Choroid plexus epithelial cell (primary cell): ENCODE data around the gene MYL12B.
"Not testable (repeated sequence)": the region's sequence is repeated elsewhere in the genome, so short reads cannot be mapped to it uniquely, and the experiment has no call there.

ENCODE experiments used
- DNase-seq: peaks from one replicate; pipeline ENCODE4 v3.0.0-alpha.2; 2010; ENCODE audit warnings: low read depth
- H3K4me3 ChIP-seq: 2 replicates; pipeline ENCODE4 v1.5.1; 2011; ENCODE audit warnings: low read depth, mild to moderate bottlenecking, control low read depth, low read length, moderate library complexity
- TF ChIP-seq, protein P1 (sequence below): conservative IDR thresholded peaks from 2 replicates; pipeline ENCODE4 v1.5.1; 2011; ENCODE audit warnings: low read depth, mild to moderate bottlenecking, control low read depth, inconsistent platforms, low read length, moderate library complexity

MYL12B gene

DNA sequence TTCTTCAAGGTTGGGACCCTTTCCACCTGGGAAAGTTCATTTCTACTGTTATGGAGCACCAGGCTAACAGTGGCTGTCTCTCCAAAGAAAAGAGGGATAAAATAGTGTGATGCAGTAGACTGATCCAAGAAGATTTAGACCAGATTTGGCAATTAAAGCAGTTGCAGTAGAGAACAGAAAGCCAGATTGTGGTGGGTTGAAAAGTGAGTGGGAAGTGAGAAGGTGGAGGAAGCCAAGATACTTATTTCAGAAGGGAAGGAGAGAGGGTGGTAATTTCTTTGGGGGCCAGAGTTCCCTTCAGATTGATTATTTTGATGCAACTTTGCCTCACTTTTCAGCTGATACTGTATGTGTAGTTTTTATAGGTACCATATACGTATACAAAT lies 8.0 kb downstream of the MYL12B start:
- DNase-seq: no peak
- TF ChIP-seq, protein P1, sequence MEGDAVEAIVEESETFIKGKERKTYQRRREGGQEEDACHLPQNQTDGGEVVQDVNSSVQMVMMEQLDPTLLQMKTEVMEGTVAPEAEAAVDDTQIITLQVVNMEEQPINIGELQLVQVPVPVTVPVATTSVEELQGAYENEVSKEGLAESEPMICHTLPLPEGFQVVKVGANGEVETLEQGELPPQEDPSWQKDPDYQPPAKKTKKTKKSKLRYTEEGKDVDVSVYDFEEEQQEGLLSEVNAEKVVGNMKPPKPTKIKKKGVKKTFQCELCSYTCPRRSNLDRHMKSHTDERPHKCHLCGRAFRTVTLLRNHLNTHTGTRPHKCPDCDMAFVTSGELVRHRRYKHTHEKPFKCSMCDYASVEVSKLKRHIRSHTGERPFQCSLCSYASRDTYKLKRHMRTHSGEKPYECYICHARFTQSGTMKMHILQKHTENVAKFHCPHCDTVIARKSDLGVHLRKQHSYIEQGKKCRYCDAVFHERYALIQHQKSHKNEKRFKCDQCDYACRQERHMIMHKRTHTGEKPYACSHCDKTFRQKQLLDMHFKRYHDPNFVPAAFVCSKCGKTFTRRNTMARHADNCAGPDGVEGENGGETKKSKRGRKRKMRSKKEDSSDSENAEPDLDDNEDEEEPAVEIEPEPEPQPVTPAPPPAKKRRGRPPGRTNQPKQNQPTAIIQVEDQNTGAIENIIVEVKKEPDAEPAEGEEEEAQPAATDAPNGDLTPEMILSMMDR: no peak
- no peak overlapping the region for H3K4me3 ChIP-seq

DNA sequence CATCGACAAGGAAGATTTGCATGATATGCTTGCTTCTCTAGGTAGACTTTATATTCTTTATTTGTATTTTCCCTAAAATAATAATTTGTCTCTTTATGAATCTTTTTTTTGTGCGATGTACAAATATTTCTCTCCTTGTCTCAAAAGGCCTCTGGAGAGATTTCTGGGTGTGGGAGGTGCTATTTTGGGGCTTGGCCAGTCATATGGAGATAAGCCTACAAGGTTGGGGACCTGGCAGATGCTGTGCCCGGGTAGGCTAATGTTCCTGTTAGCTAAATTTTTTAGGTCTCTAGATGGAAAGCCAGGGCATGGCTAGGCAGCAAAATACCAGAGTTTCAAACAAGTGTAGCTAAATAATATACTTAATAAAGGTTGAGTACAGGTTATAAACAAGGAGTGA lies 11.1 kb downstream of the MYL12B start:
- DNase-seq: no peak
- no peak overlapping the region for H3K4me3 ChIP-seq
- TF ChIP-seq, protein P1: no peak

DNA sequence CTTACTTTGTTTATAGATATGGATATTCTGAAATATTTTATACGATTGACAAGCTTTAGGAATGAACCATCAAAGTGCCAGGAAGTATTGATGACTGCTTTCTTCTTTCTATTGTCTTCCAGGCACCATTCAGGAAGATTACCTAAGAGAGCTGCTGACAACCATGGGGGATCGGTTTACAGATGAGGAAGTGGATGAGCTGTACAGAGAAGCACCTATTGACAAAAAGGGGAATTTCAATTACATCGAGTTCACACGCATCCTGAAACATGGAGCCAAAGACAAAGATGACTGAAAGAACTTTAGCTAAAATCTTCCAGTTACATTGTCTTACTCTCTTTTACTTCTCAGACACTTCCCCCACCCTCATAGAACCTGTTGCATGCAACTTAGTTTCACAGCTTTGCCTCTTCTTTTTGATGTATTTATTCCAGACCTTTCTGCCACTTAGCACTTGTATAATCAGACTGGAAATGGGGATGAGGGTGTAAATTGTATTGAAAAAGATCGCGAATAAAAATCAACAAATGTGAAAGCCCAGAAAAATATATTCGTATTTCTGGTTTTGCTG lies 15.8 kb downstream of the MYL12B start:
- not testable (repeated sequence) for DNase-seq, H3K4me3 ChIP-seq

DNA sequence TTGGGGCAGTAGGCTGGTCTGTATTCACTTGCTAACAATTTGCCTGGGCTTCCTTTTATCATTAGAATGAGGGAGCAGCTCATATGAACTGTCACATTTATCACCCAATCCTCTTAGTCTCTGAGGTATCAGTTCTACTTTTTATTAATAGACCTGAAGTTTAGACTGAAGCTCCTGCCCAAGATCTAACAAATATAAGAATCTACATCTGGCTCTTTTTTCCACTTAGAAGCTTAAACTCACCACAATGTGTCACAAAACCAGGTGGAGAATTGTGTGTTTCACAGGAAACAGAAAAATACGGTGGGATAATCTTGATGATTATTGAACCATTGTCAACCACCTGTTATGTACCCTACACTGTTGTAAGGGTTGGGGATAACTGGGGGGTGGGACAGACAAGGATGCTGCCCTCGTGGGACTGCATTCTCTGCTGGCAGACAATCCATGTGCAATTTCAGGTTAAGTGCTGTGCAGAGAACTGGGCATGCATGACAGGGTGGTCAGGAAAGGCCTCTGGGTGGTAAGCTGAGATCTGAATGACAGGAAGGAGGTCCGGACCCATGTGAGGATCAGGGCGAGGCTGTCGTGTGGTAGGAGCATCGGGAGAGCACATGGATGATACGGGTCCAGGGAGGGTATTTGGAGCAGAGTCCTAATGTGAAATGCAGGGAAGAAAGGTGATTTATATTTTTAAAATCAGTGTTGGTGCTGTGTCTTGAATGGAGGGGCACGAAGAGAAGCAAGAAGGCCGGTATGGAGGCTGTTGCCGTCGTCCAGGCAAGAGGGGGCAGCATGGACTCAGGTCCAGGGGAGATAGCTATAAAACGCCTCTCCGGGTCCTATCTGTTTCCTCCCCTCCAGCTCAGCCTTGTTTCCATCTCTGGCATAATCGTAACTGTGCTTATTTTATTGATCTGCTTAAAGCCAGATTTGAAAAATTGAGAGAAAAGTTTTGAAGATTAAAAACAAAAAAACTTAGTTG lies 17.6 kb downstream of the MYL12B start:
- H3K4me3 ChIP-seq: no peak overlapping the region
- no peak for DNase-seq
- TF ChIP-seq, protein P1: peak; percentile 29

DNA sequence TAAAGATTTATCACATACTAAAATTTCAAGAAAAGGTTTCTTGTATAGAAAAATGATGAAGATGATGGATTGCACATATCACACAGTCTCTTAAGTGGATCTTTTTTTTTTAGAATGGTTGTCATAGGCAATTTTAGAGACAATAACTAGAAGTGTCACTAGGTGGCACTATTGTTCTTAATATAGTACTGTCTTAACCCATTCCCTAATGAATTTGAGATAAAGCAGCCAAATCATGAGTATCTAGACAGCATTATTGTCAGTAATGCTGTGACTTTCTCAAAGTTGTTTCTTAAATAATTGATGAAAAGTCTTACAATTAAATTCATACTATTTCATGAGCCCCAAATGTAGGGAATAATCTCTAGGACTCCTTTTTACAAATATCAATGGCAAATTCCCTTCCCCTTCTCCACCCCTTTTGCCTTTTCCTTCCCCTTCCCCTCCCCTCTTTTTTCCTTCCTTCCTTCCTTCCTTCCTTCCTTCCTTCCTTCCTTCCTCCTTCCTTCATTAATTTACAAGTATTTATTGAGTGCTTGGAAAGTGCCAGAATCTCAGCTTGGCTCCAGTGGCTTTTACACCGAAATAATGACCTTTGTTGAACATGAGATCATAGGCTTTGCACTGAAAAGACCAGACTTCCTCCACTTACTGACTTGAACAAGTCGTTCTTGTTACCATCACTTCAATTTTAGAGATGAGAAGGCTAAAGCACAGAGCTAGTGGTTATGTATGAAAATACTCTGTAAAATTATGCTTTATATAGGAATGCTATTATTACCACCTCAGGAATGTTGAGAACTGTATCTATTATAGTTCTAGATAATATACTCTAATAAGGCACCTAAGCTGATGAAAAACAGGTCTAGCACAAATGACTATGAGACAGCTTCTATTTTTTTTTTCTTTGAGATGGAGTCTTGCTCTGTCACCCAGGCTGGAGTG lies 19.8 kb downstream of the MYL12B start:
- H3K4me3 ChIP-seq: no peak overlapping the region
- TF ChIP-seq, protein P1: peak; percentile 47
- DNase-seq: peak; percentile 89

DNA sequence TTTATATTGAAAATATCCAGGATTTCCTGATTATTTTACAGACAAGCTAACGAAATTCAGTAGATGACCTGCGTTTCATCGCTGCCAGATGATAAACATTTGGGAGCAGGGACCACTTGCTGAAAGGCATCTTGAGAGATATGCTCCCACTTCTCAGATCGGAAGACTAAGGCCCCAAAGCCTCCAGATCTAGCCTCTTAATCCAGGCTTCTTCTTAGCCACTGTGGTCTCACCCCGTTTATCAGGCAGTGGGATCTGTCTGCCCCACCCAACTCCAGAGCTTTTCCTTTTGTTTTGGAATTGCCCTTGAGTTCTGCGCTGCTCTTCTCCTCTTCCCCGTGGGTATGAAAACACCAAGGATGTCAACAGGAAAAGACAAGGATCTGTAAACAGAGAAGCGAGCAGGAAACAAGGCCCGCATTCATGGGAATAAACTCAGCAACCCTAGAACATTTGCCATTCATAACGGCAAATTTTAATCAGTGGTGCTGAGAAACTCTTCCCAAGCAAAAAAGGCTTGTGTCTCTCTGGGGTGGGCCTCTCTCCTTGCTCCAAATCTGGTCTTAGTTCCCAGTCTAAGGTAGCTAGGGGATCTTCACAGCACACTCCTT lies 21.4 kb downstream of the MYL12B start:
- no peak overlapping the region for H3K4me3 ChIP-seq
- TF ChIP-seq, protein P1: no peak
- DNase-seq: no peak
